ENCODE measurements around the gene DGKQ. TPM values are rescaled to one million over a fixed set of nuclear protein-coding genes. Genes with fewer than 3 reads are reported as not detected.
A peak's percentile ranks its signal among the peaks of the same experiment; 100 is the strongest.

Gene DGKQ
- total and polyA plus RNA-seq, 7 donors: 2.2 to 3.9 (median 2.8) TPM

- Histone ChIP-seq H3K4me3 (peak within 1 kb of the TSS; percentile 74), H3K27ac (peak within 1 kb of the TSS; percentile 63), H3K27me3 (ENCODE audit: insufficient read depth in 3 of 3, low read length in 2 of 3) (peaks cover 0 to 13% (median 0%) of the 10 kb centered on the region in 3 donors), H3K4me1 (peaks cover 18% of the 10 kb centered on the region), H3K9me3 (no peaks in the 10 kb centered on the region), H3K36me3 (ENCODE audit: insufficient read depth in 1 of 2, low read depth in 1 of 2) (no peaks in the 10 kb centered on the region)
- TF ChIP-seq CTCF (IDR thresholded peaks at IDR 0.05): no peak
- DNase-seq (peak; percentile 96), ATAC-seq (peak; percentile 76 to 83 (median 79))
- WGBS, 3 donors: 0 to 1% (median 1%) methylated on average over 16 to 85 of the region's 89 CpGs
- intact Hi-C loops (cut with DNase I): no loop called here
Measured at GRCh38 chr4:1011022-1011665, 37.8 kb upstream of the DGKQ start, which contains the start of gene FGFRL1. Gene FGFRL1 (plus strand): TSS chr4:1011626. CDS start chr4:1012486, 860 bp downstream.

GRCh38 chr4:1010395-1011021 is 37.1 kb upstream of the DGKQ start:
- intact Hi-C loops (cut with DNase I): no loop called here
- no peaks in the 10 kb centered on the region for H3K9me3 ChIP-seq
- peak; percentile 22 to 44 (median 28) for ATAC-seq
- peaks cover 0 to 19% (median 0%) of the 10 kb centered on the region in 3 donors for H3K27me3 ChIP-seq (ENCODE audit: insufficient read depth in 3 of 3, low read length in 2 of 3)
- DNase-seq: peak; percentile 83 to 86
- peaks cover 18% of the 10 kb centered on the region for H3K4me1 ChIP-seq
- no peaks in the 10 kb centered on the region for H3K36me3 ChIP-seq (ENCODE audit: insufficient read depth in 1 of 2, low read depth in 1 of 2)
- H3K4me3 ChIP-seq: peak overlapping the region; percentile 74
- TF ChIP-seq CTCF (IDR thresholded peaks at IDR 0.05): no peak
- peak overlapping the region; percentile 63 for H3K27ac ChIP-seq
- WGBS, 3 donors: 1 to 3% (median 2%) methylated on average over 33 to 36 of the region's 36 CpGs

- ATAC-seq (peak; percentile 76 to 83 (median 80)), DNase-seq (peak; percentile 75 to 85)
- Histone ChIP-seq H3K36me3 (ENCODE audit: insufficient read depth in 1 of 2, low read depth in 1 of 2) (no peaks in the 10 kb centered on the region), H3K9me3 (no peaks in the 10 kb centered on the region), H3K4me1 (peaks cover 18% of the 10 kb centered on the region), H3K27ac (peak overlapping the region; percentile 63), H3K4me3 (peak overlapping the region; percentile 82), H3K27me3 (ENCODE audit: insufficient read depth in 3 of 3, low read length in 2 of 3) (peaks cover 0 to 27% (median 0%) of the 10 kb centered on the region in 3 donors)
- intact Hi-C loops (cut with DNase I): no loop called here
- 0 to 1% (median 1%) methylated on average over 34 to 92 of the region's 109 CpGs for whole genome bisulfite sequencing, 3 donors
- TF ChIP-seq CTCF (IDR thresholded peaks at IDR 0.05): peak; percentile 21
Measured at GRCh38 chr4:1009542-1010394, 36.4 kb upstream of the DGKQ start.

GRCh38 chr4:1008840-1009541 is 35.6 kb upstream of the DGKQ start:
- no peak overlapping the region for H3K27ac ChIP-seq
- DNase-seq: peak; percentile 43 to 69
- WGBS, 3 donors: 1 to 4% (median 2%) methylated on average over 33 to 36 of the region's 36 CpGs
- intact Hi-C loops (cut with DNase I): no loop called here
- no peak for TF ChIP-seq CTCF (IDR thresholded peaks at IDR 0.05)
- ATAC-seq: peak; percentile 11 to 45 (median 22)
- peaks cover 18% of the 10 kb centered on the region for H3K4me1 ChIP-seq
- H3K36me3 ChIP-seq (ENCODE audit: insufficient read depth in 1 of 2, low read depth in 1 of 2): no peaks in the 10 kb centered on the region
- H3K4me3 ChIP-seq: peak overlapping the region; percentile 82
- H3K27me3 ChIP-seq (ENCODE audit: insufficient read depth in 3 of 3, low read length in 2 of 3): peaks cover 0 to 35% (median 5%) of the 10 kb centered on the region in 3 donors
- H3K9me3 ChIP-seq: no peaks in the 10 kb centered on the region
